Suprapubic skin (tissue), 4 donors: Measurements from ENCODE around the gene SORCS1.

ENCODE experiments used
- EP300 ChIP-seq: sonication (generic); formaldehyde crosslinking; IDR thresholded peaks from one replicate; pipeline ENCODE4 v1.6.1; 2017; ENCODE audit warnings: antibody characterized with exemption
- POLR2A ChIP-seq, 2 donors: fragments of 450-650 bp; IDR thresholded peaks; one replicate each; pipeline ENCODE4 v1.6.1; 2017; ENCODE audit warnings: antibody characterized with exemption in 2 of 2, mild to moderate bottlenecking in 2 of 2, moderate library complexity in 2 of 2
- POLR2AphosphoS5 ChIP-seq, 3 donors: sonication (generic); formaldehyde crosslinking; IDR thresholded peaks; one replicate each; pipeline ENCODE4 v1.6.1; 2017; ENCODE audit warnings: antibody characterized with exemption in 3 of 3
- TF ChIP-seq, protein P1 (sequence below), 2 donors: fragments of 200-600 bp in 1 of 2; fragments of 450-650 bp in 1 of 2; sonication (generic) in 1 of 2; IDR thresholded peaks; one replicate each; pipeline ENCODE4 v1.5.1; 2016 to 2019; ENCODE audit warnings: antibody characterized with exemption in 2 of 2, mild to moderate bottlenecking in 1 of 2, moderate library complexity in 1 of 2

DNA sequence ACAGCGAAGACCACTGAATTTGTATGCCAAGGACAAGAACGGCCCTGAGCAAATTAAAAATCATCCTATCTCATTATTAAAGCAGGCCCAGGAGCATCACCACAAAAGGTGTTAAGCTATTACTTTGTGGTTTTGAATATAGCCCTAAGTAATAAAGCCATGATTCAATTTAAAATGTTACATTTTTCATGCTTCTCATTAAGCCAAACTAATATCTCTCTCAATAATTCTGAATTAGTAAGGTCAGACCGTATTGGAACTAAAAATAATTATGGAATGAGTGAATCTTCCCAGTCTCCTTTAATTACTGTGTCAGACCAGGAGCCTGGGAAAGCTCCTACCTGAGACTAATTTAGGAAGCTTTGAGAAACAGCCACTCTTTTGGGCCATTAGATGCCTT is 162.4 kb downstream of the SORCS1 start:
- TF ChIP-seq POLR2AphosphoS5 (IDR thresholded peaks at IDR 0.05) (no peak), POLR2A (IDR thresholded peaks at IDR 0.05) (no peak), EP300 (no peak)
- TF ChIP-seq, protein P1, sequence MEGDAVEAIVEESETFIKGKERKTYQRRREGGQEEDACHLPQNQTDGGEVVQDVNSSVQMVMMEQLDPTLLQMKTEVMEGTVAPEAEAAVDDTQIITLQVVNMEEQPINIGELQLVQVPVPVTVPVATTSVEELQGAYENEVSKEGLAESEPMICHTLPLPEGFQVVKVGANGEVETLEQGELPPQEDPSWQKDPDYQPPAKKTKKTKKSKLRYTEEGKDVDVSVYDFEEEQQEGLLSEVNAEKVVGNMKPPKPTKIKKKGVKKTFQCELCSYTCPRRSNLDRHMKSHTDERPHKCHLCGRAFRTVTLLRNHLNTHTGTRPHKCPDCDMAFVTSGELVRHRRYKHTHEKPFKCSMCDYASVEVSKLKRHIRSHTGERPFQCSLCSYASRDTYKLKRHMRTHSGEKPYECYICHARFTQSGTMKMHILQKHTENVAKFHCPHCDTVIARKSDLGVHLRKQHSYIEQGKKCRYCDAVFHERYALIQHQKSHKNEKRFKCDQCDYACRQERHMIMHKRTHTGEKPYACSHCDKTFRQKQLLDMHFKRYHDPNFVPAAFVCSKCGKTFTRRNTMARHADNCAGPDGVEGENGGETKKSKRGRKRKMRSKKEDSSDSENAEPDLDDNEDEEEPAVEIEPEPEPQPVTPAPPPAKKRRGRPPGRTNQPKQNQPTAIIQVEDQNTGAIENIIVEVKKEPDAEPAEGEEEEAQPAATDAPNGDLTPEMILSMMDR (IDR thresholded peaks at IDR 0.05) = no peak
